GM19438 (cell line): Measurements from ENCODE around the gene RAD51B.

ENCODE experiments used
- ATAC-seq: cut with Tn5 transposase; IDR thresholded peaks from one replicate; pipeline ENCODE4 v1.9.1; 2021; ENCODE audit warnings: low read depth; ENCODE audit not compliant: unreplicated experiment

The RAD51B gene

DNA sequence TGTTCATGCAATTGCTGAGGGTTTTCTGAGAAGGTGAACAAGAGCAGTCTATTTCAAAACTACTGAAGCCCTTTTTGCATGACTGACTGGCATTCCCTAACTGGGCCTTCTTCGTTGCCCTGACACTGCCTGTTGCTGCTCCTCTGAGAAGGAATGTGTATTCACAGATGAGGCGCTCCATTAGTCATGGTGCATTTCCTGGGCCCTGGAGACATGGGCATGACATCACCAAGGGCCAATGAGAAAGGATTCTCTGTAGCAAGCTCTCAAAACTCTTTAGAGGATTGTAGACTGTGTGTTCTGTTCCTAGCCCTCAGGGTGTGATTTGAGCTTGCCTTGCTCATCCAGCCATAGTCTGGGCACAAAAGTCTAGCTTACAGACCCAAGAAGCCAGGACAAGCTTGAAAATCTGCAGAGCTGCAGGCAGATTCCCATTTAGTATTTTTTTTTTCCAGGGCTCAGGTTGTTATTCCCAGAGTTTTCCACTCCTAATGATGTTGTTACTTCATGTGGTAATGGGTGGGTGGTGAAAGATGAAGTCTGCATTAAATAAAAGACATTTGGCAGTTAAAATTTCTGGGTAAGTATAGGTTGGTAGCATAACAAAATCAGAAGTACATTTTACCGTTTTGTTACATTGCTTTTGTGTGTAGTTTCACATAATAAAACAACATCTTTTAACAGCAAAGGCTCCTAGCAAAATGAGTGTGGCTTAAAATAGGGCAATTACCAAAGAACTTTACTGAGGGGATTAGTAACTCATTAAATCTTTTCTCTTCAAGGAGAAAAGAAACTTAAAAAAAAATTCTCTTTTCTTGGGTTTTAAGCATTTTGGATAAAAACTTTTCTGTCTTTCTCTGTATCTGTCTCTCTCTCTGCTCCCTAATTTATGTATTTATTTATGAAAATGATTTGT lies 318.4 kb downstream of the RAD51B start:
- ATAC-seq, result no peak

DNA sequence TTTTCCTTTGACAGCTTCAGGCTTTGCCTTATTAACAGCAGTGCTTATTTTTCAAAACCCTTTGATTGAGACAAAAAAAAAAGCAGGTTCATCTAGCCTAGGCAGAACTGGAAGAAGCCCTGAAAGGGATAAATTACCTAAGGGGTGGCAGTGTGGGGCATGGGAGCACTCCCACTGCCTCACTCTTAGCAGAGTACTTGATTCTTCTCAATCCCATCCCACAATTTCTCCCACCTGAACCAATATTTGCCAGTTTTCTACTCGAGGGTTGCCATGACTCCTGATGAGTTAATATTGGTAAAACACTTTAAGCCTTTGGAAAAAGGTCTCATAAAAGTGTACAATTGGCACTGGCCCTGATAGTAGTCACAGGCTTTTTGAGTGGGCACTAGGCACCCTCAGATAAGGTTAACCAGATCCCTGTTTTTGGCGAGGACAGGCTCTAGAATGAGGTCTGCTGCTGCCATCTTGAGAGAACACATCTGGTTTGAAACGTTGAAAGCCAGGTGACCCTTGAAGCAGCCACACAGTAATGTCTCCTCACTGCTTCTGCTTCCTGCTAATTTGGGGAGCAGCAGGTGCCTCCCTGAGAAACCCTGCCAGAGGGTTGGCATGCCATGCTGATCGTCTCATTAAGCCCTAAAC lies 320.0 kb downstream of the RAD51B start:
- ATAC-seq, result no peak

DNA sequence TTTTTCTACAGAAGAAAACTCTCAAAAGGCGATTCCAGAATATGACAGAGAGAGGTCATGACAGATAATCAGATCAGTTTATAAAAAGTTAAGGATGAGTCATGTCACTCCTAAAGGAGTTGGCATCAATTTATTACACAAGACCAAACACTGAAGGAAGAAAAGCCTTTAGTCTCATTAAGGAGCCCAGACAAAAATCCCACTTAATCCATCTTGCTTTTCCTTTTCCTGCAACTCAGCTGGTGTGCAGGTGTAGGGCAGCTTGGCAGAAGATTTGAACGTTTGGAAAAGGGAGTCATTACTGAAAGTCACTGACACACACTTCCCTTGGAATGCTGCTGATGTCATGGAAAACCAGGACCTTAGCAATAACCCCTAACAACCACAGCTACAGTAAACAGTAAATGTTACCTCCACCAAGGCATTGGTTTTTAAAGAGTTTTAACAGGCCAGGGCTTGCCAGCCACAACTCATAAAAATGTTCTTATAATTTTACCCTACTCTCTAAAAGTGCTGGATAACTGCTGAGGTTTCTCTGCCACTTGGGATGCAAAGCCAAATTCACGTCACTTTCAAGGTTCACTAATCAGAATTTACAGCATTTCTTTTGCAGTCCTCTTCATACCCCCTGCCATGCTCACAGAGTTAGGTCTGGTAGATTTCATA lies 320.6 kb downstream of the RAD51B start:
- no peak for ATAC-seq

DNA sequence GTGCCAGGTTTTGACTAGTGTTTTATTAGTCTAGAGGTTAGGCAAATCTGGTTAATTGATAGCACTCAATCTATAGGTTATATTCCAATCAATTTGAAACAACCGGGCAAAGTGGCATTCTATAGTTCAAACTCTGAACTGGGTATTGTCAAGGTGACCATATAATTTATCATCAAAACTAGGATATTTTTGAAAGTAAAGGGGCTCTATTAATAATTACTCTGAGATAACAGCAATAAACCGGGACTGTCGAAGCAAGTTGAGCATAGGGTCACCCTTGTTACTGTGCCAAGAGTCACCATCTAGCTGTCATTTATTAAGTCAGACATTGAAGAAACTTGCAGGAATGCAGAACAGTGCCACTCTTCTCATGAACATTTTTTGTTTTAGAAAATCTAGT lies 321.2 kb downstream of the RAD51B start:
- ATAC-seq, result no peak

DNA sequence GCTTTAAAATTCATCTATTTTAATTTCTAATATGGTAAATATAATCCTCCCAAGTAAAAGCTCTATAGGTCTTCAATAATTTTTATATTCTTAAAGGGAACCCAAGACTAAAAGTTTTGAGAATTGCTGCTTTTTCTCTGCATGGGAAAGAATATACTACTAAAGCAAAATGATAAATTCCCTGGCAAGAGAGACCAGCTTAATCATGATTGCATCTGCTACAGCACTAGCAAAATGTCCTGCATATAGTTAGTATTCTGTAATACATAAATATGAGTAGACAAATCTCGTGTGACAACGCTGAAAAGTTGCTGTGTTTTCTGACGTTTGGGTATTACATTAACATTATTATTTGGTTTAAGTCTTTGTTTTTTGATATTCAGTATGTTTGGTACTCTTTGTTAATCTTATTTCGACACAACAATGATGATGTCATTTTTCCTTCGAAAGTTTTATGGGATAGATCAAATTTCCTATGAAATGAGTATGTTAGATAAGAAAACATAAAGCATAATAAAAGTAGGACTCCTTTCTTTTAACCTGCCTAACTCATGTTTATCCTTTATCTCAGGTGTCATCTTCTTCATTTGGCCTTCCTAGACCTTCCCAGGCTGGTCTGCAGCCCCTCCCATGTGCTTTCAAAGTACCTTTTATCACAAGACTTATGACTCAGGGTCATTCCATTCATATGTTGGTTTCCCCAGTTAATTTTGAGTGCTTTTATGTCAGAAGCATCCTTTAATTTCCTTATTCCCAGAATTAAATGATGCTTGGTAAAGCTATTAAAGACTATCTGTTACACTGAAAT lies 321.9 kb downstream of the RAD51B start:
- ATAC-seq, result no peak

DNA sequence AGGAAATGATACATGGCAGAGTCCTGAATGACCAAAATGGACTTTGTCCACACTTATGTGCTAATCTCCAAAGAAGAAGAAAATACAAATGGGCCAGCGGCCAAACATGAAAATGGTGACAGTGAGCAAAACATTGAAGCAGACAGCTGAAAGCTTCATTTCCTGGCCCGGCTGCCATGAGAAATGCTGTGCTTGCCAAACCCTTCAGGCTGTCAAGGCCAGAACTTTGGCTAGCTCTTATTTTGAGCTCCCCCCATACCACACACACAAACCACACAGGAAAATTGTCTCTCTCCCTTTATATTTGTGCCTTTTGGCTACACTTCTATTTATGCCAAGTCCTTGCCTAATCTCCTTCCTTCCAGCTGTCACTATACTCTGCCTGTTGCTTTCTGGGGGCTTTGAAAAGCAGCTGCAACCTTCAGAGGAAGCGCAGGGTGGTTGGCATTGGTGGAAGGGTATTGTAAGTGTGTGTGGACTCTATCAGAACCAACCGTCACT lies 323.8 kb downstream of the RAD51B start:
- no peak for ATAC-seq

DNA sequence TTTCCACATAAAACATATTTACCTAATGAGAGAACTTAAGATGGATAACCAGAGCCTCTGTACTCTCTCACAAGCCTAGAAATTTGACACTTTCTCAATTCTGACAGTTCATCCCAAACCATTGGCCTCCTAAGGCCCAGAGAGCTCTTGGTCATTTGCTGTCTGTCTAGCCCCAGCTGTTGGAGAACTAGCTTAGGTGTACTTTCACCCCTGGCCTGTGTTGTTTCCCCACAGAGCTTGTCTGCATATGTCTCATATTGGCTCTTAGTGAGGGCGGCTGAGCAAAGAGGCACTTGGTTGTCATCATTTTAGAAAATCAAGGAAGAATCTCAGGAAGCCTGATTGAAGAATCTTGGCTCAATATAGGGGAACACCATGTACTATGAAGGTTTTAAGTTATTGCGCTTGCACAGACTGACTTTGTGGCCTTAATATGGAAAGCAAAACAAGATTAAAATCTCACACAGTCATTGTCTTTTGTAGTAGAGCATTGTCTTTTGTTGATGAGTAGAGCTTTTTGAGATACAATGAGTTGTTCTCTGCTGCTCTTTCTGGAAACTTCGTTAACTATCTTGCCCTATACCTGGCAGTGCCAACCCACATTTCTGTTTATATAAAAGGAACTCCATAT lies 324.6 kb downstream of the RAD51B start:
- no peak for ATAC-seq

DNA sequence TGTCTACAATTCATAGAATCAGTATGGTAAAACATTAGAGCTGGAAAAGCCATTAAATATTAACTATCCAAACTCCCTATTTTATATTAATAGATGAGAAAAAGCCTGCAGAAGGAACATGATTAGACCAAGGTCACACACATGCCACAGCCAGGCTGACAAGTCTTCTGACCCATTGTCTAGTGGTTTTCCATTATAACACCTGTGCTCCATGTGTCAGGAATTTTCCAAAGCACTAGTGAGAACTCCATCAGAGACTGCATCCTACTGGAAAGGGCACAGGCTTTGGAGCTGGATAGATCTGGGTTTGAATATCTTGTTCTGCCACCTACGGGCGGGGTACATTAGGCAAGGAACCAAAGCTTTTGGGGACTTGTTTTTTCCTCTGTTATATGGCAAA lies 325.5 kb downstream of the RAD51B start:
- ATAC-seq, result no peak

DNA sequence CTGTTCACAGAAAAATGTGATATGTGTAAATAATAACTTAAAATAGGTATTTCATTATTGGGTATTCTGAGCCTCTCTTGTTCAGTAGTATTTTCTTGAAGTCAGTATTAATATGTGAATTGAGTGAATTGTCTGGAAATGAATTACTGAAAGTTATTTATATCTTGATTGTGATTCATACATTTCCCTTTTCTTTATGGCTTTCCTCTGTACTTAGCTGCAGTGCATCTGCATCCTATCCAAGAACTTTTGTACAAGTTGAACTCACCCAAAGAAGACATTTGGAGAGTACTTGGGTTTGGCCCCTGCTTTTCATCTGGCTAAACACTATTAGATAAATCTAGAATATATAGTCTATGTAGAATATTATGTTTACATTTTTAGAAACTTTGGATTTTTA lies 326.0 kb downstream of the RAD51B start:
- no peak for ATAC-seq

DNA sequence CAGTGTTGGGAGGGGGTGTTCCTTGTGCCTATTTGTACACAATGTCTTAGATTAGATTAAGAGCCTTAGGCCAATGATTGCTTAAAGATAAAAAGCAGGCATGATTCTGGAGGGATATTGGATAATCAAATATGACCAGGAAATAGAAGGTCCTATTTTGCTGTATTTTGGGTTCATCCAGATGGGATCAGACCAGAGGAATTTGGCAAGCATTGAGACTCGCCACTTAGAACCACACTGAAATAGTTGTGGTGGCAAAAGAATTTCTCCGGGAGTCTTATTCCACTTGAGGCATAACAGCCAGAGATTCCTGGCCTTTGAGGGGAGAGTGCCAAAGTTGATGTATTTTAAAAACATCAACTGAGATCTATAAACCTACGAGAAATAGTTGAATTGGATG lies 327.2 kb downstream of the RAD51B start:
- ATAC-seq, result no peak

DNA sequence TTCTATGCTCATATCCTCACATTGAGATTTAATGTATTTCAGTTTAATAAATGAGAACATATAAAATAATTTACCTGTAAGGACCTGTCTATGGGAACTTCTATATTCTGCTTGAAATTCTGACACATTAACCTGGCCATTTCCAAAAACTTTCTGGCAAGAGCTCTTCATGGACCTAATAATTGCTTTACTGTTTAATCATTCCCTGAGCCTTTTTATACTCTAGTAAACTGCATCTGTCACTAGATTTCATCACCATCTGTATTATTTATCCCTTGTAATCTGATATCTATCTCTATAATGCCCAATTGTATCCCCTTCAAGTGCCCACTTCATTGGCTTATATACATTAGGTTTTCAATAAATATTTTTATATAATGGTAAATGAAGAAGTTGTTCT lies 327.7 kb downstream of the RAD51B start:
- ATAC-seq, result no peak

DNA sequence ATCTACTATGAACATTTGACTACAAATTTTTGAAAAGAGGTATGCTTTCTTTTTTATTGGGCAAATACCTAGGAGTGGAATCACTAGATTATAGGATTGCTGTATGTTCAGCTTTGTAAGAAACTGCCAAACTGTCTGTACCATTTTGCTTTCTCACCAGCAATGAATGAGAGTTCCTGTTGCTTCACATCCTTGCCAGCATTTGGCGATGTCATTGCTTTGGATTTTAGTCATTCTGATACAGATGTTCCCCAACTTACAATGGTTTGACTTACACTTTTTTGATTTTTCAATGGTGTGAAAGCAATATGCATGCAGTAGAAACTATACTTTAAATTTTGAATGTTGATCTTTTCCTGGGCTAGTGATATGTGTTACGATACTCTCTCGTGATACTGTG lies 328.7 kb downstream of the RAD51B start:
- no peak for ATAC-seq

DNA sequence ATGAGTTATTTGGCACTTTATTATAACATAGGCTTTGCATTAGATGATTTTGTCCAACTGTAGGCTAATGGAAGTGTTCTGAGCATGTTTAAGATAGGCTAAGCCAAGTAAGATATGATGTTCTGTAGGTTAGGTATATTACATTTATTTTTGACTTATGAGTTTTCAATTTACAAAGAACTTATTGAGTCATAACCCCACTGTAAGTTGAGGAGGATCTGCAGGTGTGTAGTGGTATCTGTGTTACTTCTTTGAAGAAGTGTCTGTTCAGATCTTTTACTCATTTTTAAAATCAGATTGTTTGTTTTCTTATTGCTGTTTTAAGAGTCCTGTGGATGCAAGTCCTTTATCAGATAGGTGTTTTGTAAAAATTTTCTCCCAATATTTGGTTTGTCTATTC lies 329.2 kb downstream of the RAD51B start:
- no peak for ATAC-seq

DNA sequence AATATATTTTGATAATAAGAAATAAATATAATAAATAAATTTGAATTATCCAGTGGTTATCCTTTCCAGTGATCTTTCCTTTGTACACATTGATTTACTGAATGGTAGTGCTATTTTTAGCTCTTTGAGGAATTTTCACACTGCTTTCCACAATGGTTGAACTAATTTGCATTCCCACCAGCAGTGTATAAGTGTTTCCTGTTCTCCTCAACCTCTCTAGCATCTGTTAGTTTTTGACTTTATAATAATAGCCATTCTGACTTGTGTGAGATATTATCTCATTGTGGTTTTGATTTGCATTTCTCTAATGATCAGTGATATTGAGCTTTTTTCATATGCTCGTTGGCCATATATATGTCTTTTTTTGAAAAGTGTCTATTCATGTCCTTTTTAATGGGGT lies 333.7 kb downstream of the RAD51B start:
- no peak for ATAC-seq

DNA sequence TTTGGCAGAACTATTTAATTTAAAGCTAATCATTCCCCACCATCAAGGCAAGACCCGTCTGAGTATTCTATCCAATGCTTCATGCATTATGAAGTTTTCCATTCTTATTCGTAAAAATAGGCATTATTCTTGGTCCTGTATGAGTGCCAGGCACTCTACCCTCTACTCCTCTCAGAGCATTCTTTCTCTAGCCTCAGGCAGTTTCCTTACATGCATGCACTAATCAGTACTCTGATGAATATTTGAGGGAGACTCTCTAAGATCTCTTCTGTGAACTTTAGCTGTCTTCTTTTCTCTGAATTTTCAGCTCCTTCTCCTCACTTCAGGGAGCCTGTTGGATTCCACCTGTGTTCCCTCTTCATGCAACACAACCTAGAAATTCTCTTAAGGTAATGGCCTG lies 334.7 kb downstream of the RAD51B start:
- ATAC-seq, result no peak

DNA sequence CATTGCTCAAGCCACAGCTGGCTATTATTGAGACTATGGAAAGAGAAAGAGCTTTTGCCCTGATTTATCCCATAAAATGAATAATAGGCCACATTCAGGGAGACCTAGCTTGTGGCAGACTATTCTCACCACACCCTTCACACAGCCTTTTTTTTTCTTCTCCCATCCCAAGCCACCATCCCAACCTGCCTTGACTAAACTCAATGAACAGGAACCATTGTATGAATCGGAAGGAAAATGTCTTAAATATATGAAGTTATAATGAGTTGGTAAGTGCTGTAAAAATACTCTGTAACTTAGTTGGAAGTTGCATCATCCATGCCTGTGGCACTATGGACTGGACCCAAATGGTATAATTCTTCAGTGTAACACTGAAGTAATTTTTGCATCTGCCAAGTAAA lies 338.4 kb downstream of the RAD51B start:
- no peak for ATAC-seq

DNA sequence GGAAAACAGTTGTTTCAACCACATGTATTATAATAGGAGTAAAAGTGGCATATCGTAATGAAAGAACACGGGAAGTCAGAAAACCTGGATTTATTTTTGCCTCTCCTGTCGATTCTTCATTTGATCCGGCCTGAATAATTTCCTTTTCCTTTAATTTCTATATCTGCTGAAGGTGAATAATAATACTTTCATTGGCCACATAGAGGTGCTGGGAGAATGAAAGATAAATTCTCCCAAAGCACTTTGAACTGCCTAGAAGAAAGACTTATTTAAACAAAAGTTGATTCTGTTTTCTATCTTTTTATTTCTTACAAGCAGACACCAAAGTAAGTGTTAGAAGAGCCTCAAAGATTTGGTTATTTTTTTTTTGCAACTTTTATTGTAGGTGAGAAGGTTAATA lies 339.1 kb downstream of the RAD51B start:
- no peak for ATAC-seq

DNA sequence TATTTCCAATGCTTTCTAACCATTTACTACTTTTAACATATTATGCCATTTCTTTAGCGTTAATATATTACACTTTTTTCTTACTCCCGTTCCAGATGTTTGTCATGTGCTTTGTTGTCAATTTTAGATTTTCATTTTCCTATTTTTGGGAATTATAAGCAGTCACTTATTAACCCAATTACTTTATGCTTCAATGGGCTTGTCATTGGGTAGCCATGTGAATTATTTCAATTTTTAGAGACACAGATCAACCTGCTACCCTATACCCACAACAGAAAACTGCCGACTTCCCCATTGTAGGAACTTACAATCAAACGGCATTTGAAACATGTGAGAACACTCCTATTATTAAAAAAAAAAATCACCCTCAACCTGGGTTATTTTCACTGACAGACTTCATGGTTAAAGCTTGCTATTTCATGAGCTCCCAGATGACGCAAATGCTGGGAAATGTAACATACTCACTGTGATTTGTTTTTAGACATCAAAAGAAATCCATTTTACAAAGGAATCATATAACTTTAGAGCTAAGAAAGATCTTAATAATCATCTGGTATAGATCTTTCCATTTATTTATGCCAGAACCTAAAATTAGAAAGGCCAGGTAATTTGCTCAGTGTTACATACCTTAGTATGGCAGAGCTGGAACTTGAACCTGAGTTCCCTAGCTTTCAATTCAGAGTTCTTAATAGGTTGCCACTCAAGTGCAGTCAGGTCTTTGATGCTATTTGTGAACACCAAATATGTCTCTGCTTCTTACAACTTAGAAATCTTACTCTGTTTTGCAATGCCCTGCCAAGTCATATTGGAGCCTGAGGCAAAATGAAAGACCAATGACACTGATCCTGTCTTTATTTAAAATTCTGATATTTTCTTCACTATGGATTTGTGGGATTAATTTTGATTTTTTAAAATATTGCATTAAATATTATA lies 340.4 kb downstream of the RAD51B start:
- ATAC-seq, result no peak
